Sigmoid colon (tissue), 4 donors: ENCODE measurements around the gene PPP1R14B.

ENCODE experiments used
- EP300 ChIP-seq, 4 donors: sonication (generic); formaldehyde crosslinking; IDR thresholded peaks; one replicate each; pipeline ENCODE4 v1.6.1; 2017; ENCODE audit warnings: antibody characterized with exemption in 4 of 4
- TF ChIP-seq, protein P1 (sequence below), 4 experiments: fragments of 450-650 bp in 3 of 4; fragments of 200-600 bp in 1 of 4; IDR thresholded peaks; one replicate each; pipeline ENCODE4 v1.5.1; 2016 to 2019; ENCODE audit warnings: antibody characterized with exemption in 4 of 4, mild to moderate bottlenecking in 3 of 4, moderate library complexity in 2 of 4

DNA sequence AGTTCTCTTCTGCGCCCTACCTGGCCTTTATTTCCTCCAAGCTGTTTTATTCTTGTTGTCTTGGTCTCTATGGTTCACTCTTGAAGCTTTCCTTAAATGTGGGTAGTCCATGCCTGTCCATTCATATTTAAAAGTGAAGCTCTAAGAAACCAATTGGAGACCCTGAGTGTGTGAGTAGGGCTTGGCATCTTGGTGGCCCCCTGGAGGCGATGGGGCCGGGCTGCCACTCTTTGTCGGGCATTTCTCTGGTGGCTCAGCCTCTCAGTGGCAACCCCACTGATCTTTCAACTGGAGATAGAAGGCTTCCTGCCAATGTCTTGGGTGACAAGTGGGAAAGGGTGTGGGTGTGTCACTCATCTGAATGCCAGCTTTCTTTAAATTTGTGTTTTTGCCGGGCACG is 29.9 kb downstream of the PPP1R14B start:
- TF ChIP-seq, protein P1, sequence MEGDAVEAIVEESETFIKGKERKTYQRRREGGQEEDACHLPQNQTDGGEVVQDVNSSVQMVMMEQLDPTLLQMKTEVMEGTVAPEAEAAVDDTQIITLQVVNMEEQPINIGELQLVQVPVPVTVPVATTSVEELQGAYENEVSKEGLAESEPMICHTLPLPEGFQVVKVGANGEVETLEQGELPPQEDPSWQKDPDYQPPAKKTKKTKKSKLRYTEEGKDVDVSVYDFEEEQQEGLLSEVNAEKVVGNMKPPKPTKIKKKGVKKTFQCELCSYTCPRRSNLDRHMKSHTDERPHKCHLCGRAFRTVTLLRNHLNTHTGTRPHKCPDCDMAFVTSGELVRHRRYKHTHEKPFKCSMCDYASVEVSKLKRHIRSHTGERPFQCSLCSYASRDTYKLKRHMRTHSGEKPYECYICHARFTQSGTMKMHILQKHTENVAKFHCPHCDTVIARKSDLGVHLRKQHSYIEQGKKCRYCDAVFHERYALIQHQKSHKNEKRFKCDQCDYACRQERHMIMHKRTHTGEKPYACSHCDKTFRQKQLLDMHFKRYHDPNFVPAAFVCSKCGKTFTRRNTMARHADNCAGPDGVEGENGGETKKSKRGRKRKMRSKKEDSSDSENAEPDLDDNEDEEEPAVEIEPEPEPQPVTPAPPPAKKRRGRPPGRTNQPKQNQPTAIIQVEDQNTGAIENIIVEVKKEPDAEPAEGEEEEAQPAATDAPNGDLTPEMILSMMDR (IDR thresholded peaks at IDR 0.05): no peak
- TF ChIP-seq EP300 (IDR thresholded peaks at IDR 0.05): no peak
